NCI-H69 (cell line): ENCODE data around the gene NUP50.

ENCODE experiments used
- DNase-seq: peaks from one replicate; lab custom pipeline; 2025; lab: John Stamatoyannopoulos, UW

The NUP50 gene, protein sequence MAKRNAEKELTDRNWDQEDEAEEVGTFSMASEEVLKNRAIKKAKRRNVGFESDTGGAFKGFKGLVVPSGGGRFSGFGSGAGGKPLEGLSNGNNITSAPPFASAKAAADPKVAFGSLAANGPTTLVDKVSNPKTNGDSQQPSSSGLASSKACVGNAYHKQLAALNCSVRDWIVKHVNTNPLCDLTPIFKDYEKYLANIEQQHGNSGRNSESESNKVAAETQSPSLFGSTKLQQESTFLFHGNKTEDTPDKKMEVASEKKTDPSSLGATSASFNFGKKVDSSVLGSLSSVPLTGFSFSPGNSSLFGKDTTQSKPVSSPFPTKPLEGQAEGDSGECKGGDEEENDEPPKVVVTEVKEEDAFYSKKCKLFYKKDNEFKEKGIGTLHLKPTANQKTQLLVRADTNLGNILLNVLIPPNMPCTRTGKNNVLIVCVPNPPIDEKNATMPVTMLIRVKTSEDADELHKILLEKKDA

DNA sequence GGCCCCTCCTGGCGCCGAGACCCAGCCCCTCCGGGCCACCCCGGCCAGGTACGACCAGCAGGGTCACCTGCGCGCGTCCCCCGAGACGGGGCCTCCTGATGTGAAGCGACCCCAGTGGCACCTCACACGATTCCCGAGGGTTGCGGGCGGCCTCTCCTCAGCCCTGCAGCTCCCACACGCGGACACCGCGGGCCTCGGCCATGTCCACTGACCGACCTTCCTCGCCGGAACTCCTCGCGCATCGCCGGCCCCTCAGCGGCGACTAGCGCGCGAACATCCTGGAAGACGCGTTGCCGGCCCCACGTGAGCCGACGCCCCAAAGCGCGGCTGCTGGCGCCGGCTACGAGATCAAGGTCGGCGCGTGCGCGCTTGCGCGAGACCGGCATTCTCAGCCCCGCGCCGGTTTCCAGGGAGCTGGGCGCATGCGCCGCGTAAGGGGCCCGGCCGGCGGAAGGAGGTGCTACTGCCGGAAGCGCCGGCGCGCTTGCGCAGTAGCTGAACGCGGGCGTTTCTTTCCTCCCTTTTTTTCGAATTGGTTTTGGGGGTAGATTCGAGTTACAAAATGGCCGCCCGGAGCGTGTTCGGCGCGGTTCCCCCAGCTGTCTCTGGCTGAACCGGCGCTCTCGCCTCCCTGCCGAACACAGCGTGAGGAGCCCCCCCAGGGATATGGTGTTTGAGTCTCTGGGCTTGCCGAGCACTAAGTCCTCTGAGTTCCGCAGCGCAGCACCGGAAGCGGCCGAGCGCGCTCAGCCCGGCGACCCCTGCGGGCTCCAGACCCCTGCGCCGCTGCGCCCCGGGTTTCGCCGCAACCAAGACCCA lies at the start of gene NUP50:
Gene NUP50, plus strand, starts transcription at position 475 of the 819 bp plus-strand sequence. CDS start 4,253 bp downstream, outside the sequence.
- DNase-seq, result peak; percentile 98

DNA sequence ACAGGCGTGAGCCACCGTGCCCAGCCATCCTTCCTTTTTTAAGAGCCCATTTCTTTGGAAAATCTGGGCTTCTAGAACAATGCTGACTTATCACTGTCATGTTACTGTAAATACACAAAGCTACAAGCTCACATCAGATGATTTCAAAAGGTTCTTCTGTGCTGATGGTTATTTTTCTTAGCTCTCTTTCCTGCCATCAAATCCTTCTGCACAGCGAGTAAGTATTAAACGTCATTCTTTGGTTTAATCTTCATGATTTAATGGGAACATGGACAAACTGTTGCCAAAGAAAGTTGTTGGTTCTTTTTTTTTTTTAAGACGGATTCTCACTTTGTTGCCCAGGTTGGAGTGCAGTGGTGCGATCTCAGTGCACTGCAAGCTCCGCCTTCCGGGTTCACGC lies 43.3 kb upstream of the NUP50 start:
- DNase-seq, result no peak

DNA sequence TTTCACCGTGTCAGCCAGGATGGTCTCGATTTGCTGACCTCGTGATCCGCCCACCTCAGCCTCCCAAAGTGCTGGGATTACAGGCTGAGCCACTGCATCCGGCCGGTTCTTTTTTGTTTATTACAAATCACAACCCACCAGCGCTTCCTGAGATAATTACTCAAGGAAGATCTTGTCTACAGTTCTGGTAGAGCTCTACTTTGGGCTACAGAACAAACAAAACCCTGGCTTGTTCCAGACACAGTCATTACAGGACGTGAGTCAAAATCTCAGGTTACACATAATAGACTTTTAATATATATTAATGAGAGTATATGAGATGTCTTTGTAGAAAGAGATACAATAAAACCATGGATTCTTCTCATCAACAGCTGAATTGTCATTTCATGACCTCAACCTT lies 42.8 kb upstream of the NUP50 start:
- DNase-seq, result peak; percentile 60

DNA sequence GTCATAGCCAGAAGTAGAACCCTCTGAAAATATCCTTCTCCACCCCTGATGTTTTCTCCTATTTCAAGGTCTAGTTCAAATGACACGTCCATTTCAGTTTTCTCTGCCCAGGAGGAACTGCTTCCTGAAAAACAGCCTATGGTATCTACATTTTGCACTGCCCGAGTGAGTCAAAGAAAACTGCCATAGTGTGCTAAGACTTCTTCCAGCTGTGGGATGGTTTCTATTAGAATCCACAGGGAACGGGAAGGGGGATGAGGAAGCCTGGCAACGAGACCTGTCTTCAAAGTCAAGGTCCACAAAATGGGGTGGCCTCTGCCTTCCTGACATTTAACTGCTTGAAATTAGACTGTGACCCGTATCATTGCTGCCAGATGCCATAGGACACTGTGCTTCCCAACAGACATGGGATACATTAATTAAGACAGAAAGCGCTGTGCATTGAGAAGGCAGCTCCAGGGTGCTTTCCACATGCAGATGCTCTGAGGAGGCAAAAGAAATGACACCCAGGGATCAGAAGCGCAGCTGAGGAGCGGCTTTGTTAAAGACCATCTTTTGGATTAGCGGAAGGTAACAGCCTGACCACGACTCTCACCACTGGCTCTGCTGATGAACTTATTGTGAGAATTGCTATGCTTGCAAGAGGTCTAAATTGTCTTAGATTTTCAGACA lies 39.4 kb upstream of the NUP50 start:
- DNase-seq, result no peak

DNA sequence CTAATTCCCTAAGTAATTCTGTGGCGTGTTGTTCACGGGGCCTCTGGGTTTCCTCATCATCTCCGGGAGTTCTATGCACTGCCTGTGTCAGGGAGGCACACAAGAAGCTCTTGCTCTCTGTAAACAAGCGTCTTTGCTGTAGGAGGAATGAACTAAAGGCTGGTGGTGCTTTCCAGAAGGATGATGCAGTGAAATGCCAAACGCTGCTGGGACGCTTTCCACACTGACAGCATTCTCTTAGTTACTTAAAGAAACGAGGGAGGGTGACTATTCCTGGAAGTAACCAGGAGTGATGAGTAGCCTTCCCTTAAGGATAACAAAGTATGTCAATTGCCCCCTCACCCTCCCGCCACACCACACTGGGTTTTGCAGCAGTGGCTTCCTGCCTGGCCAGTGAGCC lies 38.5 kb upstream of the NUP50 start:
- DNase-seq, result no peak

DNA sequence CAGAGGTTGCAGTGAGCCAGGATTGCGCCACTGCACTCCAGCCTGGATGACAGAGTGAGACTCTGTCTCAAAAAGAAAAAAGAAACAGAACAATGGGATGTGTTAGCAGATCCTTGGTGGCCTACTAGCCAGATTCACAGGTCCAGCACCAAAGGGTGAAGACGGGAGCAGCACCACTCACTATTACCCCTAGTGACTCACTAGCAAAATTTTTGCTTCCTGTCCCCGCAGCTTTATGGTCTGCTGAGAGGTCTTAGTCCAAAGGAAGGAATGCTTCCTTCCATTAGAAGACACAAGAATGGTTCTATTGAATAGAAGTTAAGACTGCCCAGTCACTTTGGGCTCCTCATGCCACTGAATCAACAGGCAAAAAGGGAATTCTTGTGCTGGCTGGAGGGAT lies 35.9 kb upstream of the NUP50 start:
- DNase-seq, result no peak

DNA sequence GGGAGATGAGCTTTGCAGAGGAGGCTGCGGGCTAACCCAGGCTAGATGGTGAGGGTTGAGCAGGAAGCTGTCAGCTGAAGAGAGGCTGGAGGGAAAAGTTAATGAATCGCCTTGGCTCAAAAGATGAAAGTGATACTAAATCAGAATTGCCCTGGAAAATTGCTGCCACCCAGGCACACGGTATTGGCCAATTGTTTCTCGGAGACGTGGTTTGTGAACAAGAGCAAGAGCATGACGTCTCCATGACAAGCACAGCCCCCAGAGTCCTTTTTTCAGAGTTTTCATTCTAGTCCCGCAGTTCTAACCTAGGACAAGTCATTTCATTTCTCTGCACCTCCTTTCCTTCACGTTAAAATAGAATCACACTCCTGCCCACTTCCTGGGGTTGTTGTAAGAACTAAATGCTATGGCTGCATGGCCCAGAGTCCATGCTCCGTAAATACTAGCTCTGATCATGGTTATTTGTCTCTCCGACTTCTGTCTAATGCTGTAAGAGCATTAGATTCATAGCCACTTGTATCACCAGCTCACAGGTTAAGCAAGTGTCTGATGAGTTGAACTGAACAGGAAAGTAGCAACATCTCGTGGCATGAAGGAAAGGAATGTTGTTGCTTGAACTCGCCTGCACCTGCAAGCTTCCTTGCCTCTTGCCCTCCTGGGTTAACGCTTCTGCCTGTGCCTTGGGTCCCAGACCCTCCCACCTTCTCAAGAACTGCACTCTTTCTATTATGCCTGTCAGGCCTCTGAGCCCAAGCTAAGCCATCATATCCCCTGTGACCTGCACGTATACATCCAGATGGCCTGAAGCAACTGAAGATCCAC lies 33.8 kb upstream of the NUP50 start:
- DNase-seq, result no peak

DNA sequence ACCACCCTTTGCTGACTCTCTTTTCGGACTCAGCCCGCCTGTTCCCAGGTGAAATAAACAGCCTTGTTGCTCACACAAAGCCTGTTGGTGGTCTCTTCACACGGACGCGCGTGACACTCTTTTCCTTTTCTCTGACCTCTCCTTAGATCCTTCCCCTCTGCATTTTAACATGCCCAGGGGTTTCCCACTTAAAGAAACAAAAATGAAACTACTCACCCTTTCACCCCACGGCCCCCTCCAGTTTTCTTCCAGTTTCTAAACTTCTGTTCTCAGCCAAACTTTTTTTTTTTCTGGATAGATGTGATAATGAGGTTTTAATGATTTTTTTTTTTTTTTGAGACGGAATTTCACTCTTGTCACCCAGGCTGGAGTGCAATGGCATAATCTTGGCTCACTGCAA lies 32.8 kb upstream of the NUP50 start:
- DNase-seq, result no peak

DNA sequence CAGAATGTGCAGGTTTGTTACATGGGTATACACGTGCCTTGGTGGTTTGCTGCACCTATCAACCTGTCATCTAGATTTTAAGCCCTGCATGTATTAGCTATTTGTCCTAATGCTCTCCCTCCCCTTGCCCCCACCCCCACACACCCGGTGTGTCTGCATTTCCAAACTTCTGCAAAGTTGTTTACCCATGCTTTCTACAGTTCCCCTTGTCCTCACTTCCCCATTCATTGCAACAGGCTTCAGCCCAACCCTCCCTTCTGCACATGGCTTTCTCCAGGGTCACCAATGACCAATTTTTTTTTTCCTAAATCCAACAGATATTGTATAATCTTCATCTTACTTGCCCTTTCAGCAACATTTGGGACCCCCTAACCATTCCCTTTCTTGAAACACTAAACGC lies 32.0 kb upstream of the NUP50 start:
- no peak for DNase-seq

DNA sequence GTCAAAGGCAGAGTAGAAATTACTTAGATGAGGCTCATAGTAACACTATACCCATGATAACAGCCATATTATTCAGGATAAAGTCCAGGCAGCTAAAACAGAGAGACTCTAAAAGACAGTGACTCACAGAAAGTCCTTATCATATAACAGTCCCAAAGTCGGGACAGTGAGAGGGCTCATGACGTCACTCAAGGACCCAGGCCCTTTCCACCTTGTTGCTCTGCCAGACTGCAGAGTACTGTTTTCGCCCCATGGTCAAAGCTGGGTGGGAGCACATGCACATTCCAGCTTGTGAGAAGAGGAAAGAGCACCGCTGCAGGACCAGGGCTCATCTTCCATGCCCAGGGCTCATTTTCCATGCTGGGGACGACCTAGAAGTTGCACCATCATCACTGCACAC lies 29.4 kb upstream of the NUP50 start:
- no peak for DNase-seq

DNA sequence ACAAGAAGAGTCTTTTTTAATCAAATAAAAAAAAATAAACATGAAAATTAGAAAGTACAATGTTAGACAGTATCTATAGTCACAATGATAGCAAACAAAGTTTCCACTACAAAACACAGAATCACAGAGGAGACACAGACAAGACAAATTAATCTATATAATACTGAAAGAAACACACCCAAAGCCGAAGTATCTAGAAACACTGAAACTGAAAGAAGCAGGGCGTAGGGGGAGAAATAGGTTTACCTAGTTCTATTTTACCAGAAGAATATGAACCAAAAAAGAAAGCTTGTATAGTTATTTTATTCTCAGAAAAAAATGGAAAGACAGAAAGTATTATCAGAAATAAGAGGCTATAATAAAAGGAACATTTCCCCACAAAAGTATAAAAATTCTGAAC lies 27.1 kb upstream of the NUP50 start:
- no peak for DNase-seq

DNA sequence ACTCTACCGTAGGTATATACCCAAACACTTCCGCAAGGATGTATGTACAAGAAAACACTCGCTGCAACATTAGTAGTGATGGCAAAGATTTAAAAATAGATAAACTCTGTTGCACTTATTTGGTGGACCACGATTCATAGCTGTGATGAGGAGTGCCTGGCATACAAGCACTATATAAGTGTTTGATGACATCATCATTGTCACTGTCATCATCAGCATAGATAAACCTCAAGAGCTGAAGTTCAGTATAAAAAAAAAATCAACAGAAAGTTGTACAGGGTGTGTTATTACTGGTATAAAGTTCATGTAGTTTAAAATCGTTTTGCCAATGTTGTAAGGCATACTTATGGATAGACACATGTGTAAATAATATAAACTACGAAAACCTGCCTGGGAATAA lies 24.0 kb upstream of the NUP50 start:
- no peak for DNase-seq

DNA sequence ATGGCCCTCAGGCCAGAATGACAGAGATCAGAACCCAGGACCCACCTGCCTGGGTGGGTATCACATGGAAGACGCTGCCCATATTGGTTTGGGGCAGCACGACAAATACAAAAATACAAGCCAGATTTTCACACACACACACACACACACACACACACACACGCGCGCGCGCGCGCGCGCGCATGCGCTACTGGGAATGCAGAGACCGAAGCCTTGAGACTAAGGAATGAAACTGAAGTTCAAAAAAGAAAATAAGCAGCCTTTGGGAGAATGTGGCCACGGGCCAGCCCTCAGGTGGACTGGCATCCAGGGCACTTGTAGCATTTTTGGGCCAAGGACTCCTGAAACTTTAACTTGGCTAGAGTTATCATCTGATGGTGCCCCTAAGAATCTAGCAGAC lies 21.3 kb upstream of the NUP50 start:
- no peak for DNase-seq

DNA sequence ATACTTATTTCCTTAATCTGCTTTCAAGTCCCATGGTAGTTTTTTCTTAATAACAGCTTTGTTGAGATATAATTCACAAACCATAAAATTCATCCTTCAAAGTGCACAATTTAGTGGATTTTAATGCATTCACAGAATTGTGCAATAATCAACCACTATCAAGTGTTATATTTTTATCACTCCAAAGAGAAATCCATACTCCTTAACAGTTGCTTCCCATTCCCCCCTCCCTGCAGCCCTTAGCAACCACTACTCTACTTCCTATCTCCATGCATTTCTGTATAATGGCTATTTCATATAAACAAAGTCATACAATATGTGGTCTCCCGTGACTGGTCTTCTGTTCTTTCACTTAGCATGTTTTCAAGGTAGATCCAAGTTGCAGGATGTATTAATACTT lies 18.8 kb upstream of the NUP50 start:
- DNase-seq, result no peak

DNA sequence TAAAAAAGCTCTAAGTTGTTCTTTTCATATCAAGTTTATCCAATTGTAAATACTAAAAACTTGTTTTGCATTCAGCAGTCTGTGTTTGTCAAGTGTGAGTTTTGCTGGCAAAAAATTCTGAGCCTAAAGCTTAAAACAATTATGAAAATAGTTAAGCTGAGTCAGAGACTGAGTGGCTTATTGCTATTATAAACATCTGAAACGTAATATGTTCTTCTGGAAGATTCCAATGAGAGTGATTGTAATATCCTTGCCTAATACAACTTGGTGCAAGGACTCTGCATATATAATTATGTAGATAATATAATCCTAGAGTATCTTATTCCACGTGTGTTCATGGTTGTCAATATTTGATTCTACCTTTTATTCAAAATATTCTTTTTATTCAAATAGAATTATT lies 14.1 kb upstream of the NUP50 start:
- DNase-seq, result no peak

DNA sequence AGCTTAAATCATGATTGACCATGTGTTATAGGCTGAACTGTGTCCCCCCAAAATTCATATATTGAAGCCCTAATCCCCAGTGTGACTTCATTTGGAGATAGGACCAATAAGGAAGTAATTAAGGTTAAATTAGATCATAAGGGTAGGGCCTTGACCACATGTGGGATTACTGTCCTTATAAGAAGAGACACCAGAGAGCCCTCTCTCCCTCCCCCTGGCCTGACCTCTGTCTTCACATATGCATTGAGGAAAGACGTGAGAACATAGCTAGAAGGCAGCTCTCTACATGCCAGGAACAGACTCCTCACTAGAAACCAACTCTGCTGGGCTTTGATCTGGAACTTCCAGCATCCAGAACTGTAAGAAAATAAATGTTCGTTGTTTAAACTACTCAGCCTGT lies 13.6 kb upstream of the NUP50 start:
- no peak for DNase-seq

DNA sequence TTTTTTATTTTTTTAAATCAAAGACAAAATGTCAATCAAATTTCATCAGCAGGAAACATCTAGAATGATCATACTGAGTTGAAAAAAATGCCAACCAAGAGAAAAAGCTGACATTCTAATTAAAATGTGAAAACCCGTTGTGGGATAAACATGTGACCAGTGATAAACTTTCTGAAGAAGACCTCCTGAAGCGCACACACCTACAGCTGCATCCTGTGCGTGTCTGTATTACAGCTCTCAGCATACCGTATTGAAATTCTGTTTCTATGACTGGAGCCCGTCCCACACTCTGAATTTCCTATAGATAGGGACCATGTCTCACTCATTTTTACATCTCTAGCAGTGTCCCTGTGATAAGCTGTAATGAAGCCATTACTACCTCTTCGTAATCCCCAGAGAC lies 12.2 kb upstream of the NUP50 start:
- no peak for DNase-seq

DNA sequence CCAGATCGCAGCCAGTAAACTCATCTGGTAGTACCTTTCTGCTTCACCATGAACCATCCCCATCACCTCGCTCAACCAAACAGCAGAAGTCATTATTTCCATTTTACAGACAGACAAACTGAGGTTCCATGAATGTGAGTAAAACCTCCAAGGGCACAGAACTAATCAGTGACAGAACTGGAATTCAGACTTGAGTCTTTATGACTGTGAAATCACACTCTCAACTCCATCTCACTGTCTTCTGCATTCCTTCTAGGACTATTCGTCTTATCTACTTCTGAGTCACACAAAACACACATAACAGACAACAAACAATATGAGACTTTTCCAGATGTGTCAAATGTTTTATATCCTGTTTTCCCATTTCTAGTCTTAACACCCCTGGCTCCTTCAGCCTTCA lies 9.3 kb upstream of the NUP50 start:
- no peak for DNase-seq

DNA sequence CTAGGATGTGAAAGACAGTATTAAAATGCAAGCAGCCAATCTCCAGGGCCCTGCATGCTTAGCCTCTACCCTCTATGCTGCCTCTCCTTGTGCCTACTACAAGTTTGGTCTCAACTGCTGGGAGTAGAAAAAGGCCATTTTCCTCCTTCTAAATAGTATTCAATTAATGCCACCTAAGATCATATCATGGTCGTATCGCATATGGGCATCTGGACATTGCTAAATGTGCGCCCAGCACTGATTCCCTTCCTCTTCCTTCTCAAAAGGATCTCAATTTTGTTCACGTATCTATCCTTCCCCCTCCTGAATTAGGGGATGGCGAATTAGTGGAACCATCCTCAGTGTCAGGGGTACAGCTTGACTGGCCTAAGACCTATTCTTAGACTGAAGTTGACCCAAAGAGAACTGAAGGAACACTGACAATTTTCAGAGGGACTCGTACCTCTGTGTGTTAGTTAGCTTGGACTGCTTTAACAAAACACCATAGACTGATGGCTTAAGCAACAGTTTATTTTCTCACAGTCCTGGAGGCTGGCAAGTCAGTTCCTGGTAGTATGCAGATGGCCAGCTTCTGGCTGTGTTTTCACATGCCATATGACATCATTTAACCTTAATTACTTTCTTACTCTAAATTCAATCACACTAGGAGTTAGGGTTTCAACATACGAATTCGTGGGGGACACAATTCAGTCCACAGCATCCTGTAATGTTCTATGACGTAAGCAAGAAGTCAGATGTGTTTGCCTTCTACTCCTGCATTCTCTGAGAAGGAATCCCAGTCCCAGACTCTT lies 8.5 kb upstream of the NUP50 start:
- DNase-seq, result no peak

DNA sequence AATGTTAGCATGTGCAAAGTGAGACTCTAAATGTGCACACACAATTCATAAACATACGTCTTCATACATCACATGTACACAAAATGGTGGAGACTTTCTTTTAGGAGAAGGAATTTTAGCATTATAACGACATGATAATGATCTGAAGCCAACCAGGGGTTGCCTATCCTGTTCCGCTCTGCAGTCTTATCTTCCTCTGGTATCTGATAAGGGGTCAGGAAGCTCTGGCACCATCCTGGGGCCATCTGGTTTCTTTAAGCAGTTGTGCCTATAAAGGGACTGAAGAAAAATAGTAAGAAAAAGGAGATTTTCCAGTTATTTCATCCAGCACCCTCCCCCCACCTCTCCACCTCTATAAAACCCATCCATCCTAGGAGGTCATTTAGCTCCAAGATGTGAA lies 5.8 kb upstream of the NUP50 start:
- no peak for DNase-seq
